Cardiac fibroblast (primary cell): ENCODE data around the gene MFAP2.

ENCODE experiments used
- DNase-seq, 2 donors: peaks; one replicate each; pipeline versions ENCODE4 v3.0.0 to v3.0.0-alpha.2; 2010; ENCODE audit warnings: low read depth in 2 of 2
- H3K4me3 ChIP-seq, 2 donors: replicated peaks in 1 of 2; 1 replicate in 1 of 2; 2 replicates in 1 of 2; pipeline ENCODE4 v1.5.1; 2011; ENCODE audit warnings: low read depth in 2 of 2, low read length in 2 of 2, mild to moderate bottlenecking in 2 of 2, moderate library complexity in 1 of 2
- TF ChIP-seq, protein P1 (sequence below): IDR thresholded peaks from one replicate; pipeline ENCODE4 v1.5.1; 2011; ENCODE audit warnings: low read depth, mild to moderate bottlenecking, low read length, inconsistent platforms

The MFAP2 gene

DNA sequence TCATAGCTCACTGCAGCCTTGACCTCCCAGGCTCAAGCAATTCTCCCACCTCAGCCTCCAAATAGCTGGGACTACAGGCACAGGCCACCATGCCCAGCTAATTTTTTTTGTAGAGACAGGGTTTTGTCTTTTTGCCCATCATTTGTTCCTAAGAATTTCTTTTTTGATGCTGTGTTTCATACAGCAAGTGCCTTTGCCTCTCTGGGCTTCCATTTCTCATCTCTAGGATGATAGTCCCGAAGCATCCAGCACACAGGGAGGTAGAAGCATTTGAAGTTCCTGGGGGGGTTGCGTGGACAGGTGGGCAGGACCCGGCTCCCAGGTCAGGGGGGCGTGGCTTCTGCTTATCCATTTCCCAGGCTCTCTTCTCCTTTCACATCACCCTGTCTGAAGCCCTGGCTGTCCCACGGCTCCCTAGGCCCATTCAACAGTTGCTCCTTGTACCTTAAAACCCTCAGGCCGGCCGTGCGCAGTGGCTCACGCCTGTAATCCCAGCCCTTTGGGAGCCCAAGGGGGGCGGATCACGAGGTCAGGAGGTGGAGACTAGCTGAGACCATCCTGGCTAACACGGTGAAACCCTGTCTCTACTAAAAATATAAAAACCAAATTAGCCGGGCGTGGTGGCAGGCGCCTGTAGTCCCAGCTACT, 27.9 kb upstream of the MFAP2 start:
- no peak overlapping the region for H3K4me3 ChIP-seq
- TF ChIP-seq, protein P1, sequence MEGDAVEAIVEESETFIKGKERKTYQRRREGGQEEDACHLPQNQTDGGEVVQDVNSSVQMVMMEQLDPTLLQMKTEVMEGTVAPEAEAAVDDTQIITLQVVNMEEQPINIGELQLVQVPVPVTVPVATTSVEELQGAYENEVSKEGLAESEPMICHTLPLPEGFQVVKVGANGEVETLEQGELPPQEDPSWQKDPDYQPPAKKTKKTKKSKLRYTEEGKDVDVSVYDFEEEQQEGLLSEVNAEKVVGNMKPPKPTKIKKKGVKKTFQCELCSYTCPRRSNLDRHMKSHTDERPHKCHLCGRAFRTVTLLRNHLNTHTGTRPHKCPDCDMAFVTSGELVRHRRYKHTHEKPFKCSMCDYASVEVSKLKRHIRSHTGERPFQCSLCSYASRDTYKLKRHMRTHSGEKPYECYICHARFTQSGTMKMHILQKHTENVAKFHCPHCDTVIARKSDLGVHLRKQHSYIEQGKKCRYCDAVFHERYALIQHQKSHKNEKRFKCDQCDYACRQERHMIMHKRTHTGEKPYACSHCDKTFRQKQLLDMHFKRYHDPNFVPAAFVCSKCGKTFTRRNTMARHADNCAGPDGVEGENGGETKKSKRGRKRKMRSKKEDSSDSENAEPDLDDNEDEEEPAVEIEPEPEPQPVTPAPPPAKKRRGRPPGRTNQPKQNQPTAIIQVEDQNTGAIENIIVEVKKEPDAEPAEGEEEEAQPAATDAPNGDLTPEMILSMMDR = no peak
- DNase-seq = no peak

GRCh38 chr1:17007121-17007520, 26.7 kb upstream of the MFAP2 start:
- TF ChIP-seq, protein P1 = no peak
- H3K4me3 ChIP-seq = no peak overlapping the region
- no peak for DNase-seq

- TF ChIP-seq, protein P1 = no peak
- H3K4me3 ChIP-seq = no peak overlapping the region
- DNase-seq = no peak
Observed at GRCh38 chr1:17005365-17005740, 24.9 kb upstream of the MFAP2 start.

GRCh38 chr1:17004466-17005364, 24.3 kb upstream of the MFAP2 start:
- no peak for DNase-seq
- TF ChIP-seq, protein P1 = peak; percentile 11
- H3K4me3 ChIP-seq = no peak overlapping the region

- H3K4me3 ChIP-seq = no peak overlapping the region
- DNase-seq = no peak
- TF ChIP-seq, protein P1 = no peak
Observed at GRCh38 chr1:17002524-17002902, 22.1 kb upstream of the MFAP2 start.

GRCh38 chr1:17001760-17002523, 21.5 kb upstream of the MFAP2 start:
- DNase-seq = no peak
- no peak overlapping the region for H3K4me3 ChIP-seq
- TF ChIP-seq, protein P1 = no peak
